ENCODE measurements around the gene NPDC1.
"Not testable (repeated sequence)": the region's sequence is repeated elsewhere in the genome, so short reads cannot be mapped to it uniquely, and the experiment has no call there.

Gene NPDC1

DNA sequence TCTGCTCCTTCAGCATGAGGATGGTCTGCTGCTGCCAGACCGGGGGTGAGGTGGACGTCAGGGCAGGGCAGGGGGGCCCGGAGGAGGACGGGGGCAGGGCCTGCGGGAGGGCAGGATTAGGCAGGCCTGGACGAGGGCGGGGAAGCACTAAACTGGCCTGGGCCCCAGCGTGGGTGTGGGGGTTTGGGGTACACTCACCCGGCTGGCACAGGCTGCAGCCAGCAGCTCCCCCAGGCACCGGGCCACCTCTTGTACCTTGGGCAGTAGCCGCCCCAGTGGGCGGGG, 18.8 kb upstream of the NPDC1 start:
- H3K9ac ChIP-seq (ENCODE audit: low read depth, low read length) = no peak overlapping the region
- peaks cover 3% of the 10 kb centered on the region; the same call in 1 of the 2 replicates for H3K4me1 ChIP-seq (ENCODE audit: insufficient read depth, low read length)
- no peaks in the 10 kb centered on the region for H3K9me3 ChIP-seq (ENCODE audit: insufficient read depth, low read depth, low read length)
- 96% methylated on average over 12 of the region's 12 CpGs for WGBS
- H3K36me3 ChIP-seq (ENCODE audit: insufficient read depth, low read length) = peaks cover 11% of the 10 kb centered on the region
- H3K27ac ChIP-seq (ENCODE audit: low read depth, low read length) = no peak overlapping the region
- H3K27me3 ChIP-seq (ENCODE audit: insufficient read depth, low read length) = peaks cover 9% of the 10 kb centered on the region; the same call in 1 of the 2 replicates
- no peak overlapping the region for H3K4me3 ChIP-seq (ENCODE audit: low read length)

DNA sequence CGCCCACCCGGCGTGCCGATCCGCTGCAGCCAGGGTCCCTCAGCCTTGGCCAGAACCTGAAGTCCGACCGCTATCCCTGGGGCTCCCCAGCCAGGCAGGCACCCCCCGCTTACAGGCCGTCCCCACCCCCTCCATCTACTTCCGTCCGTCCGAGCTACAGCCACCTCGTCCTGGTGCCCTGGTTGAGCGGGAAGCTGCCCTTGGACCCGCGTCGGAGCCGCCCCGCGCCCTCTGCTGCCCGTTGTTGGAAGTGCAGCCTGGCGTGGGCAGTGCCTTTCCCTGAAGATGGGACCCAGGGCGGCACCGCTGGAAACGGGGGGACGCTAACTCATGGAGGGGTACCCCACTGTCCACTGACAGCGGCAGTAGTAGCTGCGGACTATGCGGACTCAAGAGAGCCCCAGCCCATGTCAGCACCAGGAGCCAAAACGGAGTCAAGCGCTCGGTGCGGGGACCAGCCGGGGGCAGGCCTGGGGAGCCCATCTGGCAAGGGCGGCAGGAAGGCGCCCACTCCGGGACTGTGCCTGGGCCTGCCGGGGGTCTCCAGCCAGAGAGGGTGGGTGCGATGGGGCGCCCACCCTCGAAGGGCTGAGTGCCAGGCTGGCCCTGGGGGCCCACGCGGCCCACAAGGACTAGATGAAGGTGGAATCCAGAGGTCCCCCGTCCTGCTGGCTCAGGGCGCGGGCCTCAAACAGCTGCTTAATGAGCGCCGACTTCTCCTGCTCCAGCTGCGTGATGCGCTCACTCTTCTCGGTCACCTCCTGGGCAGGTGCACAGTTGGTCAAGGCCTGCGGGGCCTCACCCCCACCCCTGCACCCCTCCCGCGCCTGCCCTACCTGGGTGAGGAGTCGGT, 18.3 kb upstream of the NPDC1 start:
- WGBS = 65% methylated on average over 55 of the region's 55 CpGs
- Histone ChIP-seq H3K9ac (ENCODE audit: low read depth, low read length) (no peak overlapping the region), H3K36me3 (ENCODE audit: insufficient read depth, low read length) (peaks cover 11% of the 10 kb centered on the region), H3K27me3 (ENCODE audit: insufficient read depth, low read length) (peaks cover 4% of the 10 kb centered on the region; the same call in 1 of the 2 replicates), H3K27ac (ENCODE audit: low read depth, low read length) (no peak overlapping the region), H3K9me3 (ENCODE audit: insufficient read depth, low read depth, low read length) (no peaks in the 10 kb centered on the region), H3K4me3 (ENCODE audit: low read length) (no peak overlapping the region), H3K4me1 (ENCODE audit: insufficient read depth, low read length) (peaks cover 3% of the 10 kb centered on the region; the same call in 1 of the 2 replicates)

DNA sequence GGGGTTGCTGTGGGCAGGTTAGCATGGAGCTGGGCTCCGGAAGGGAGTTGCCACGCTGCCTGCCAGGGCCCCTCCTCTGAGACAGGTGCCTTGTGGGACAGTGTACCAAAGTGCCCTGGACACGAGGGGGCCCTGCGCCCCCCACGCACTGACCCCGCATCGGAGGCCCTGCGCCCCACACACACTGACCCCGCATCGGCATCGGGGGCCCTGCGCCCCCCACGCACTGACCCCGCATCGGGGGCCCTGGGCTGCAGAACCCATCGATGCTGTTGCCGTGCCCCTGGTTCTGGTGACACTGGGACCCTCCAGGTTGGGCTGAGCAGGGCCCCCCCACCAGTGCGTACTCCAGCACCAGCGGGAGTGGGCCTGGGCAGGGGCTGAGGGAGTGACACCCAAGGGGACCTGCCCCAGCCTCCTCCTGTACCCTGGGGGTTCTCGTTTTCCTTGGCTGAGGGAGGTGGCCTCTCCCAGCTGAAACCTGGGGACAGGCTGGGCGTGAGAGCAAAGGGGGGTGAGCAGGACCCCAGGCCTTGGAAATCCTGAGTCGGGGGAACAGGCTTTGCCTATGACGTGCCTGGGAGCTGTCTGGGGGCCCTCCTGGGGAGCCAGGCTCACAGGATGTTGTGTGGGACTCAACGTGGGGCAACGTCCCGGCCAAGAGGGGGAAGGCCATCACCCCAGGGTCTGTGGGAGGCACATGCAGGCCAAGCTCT, 17.5 kb upstream of the NPDC1 start:
- H3K9ac ChIP-seq (ENCODE audit: low read depth, low read length) = no peak overlapping the region
- H3K9me3 ChIP-seq (ENCODE audit: insufficient read depth, low read depth, low read length) = no peaks in the 10 kb centered on the region
- no peak overlapping the region for H3K27ac ChIP-seq (ENCODE audit: low read depth, low read length)
- no peaks in the 10 kb centered on the region for H3K27me3 ChIP-seq (ENCODE audit: insufficient read depth, low read length)
- 92% methylated on average over 26 of the region's 26 CpGs for WGBS
- peaks cover 2% of the 10 kb centered on the region; the same call in 1 of the 2 replicates for H3K4me1 ChIP-seq (ENCODE audit: insufficient read depth, low read length)
- H3K4me3 ChIP-seq (ENCODE audit: low read length) = no peak overlapping the region
- H3K36me3 ChIP-seq (ENCODE audit: insufficient read depth, low read length) = peaks cover 11% of the 10 kb centered on the region

DNA sequence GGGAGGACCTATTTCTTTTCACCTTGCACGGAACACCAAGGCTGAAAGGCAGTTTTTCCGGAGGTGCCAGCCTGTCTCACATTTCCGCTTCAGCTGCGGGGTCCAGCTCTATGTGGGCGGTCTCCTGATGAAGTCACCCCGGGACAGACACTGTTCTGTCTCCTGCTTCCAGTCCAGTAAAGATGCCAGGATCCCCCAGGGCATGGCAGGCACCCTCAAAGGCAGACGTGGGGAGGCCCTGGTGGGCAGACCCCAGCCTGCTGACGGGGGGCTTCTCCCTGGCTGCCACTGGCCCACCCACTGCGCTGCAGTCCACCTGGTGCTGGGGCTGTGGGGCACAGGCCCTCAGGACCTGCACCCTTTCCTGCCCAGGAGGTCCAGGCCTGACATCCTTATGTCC, 16.8 kb upstream of the NPDC1 start:
- not testable (repeated sequence) for H3K4me1 ChIP-seq (ENCODE audit: insufficient read depth, low read length); H3K27me3 ChIP-seq (ENCODE audit: insufficient read depth, low read length); H3K9me3 ChIP-seq (ENCODE audit: insufficient read depth, low read depth, low read length); H3K27ac ChIP-seq (ENCODE audit: low read depth, low read length); H3K9ac ChIP-seq (ENCODE audit: low read depth, low read length); H3K4me3 ChIP-seq (ENCODE audit: low read length)
- WGBS = 93% methylated on average over 6 of the region's 9 CpGs
- H3K36me3 ChIP-seq (ENCODE audit: insufficient read depth, low read length) = peaks cover 11% of the 10 kb centered on the region

DNA sequence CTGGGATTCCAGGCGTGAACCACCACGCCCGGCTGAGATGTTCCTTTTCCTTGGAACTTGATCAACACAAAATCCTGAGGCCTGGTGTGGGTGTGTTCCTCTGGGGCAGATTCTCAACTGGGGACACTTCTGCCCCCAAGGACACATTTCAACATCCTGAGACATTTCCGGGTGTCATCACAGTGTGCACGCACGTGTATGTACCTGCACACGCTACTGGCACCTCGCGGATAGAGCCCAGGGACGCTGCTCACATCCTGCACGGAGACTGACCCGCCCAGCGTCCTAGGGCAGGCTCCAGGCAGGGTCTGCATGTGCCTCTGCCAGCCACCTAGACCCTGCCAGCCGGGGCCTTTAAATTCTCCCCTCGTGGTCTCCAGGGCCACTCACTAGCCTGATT, 16.4 kb upstream of the NPDC1 start:
- no peak overlapping the region for H3K4me3 ChIP-seq (ENCODE audit: low read length)
- peaks cover 11% of the 10 kb centered on the region for H3K36me3 ChIP-seq (ENCODE audit: insufficient read depth, low read length)
- no peaks in the 10 kb centered on the region for H3K4me1 ChIP-seq (ENCODE audit: insufficient read depth, low read length)
- no peaks in the 10 kb centered on the region for H3K9me3 ChIP-seq (ENCODE audit: insufficient read depth, low read depth, low read length)
- no peak overlapping the region for H3K9ac ChIP-seq (ENCODE audit: low read depth, low read length)
- no peak overlapping the region for H3K27ac ChIP-seq (ENCODE audit: low read depth, low read length)
- 90% methylated on average over 15 of the region's 15 CpGs for WGBS
- H3K27me3 ChIP-seq (ENCODE audit: insufficient read depth, low read length) = no peaks in the 10 kb centered on the region

DNA sequence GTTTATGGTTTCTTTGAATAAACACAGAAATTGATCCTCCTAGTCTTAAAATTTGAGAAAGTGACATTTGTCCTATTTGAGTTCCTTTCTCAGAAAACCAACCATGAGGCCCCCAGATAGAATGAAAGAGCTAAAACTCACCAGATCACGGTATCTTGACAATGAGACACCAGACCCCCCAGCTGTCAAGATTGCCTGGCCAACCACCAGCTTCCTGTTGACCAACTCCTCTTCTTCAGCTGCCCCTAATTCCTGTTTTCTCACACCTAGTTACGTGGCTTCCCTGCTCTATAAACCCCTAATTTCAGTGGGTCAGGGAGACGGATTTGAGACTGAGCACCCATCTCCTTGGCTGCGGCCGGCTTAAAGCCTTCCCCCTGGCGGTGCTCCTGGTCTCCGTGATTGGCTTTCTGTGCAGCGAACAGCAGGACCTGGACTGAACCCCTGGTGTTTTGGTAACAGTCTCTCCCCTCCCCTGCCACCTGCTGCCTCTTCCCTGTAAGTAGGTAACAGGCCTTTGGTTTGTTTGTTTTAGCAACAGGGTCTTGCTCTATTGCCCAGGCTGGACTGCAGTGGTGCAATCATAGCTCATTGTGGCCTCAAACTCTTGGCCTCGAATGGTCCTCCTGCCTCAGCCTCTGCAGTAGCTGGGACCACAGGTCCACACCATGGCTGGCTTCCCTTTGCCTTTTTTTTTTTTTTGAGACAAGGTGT, 12.7 kb upstream of the NPDC1 start:
- 82% methylated on average over 9 of the region's 9 CpGs for WGBS
- no peaks in the 10 kb centered on the region for H3K9me3 ChIP-seq (ENCODE audit: insufficient read depth, low read depth, low read length)
- H3K4me1 ChIP-seq (ENCODE audit: insufficient read depth, low read length) = no peaks in the 10 kb centered on the region
- no peak overlapping the region for H3K4me3 ChIP-seq (ENCODE audit: low read length)
- no peaks in the 10 kb centered on the region for H3K36me3 ChIP-seq (ENCODE audit: insufficient read depth, low read length)
- H3K27ac ChIP-seq (ENCODE audit: low read depth, low read length) = no peak overlapping the region
- H3K27me3 ChIP-seq (ENCODE audit: insufficient read depth, low read length) = peaks cover 24% of the 10 kb centered on the region
- no peak overlapping the region for H3K9ac ChIP-seq (ENCODE audit: low read depth, low read length)

DNA sequence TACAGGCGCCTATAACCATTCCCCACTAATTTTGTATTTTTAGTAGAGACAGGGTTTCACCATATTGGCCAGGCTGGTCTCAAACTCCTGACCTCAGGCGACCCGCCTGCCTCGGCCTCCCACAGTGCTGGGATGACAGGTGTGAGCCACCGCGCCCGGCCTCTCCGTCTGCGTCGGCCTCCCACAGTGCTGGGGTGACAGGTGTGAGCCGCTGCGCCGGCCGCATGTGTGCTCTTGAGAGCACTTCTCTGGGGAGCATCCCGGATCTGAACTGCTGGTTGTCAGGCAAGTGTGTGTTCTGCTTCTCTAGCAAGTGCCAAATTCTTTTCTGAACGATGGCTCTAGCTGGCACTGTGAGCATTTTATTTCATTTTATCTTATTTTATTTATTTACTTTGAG, 11.6 kb upstream of the NPDC1 start:
- Histone ChIP-seq H3K36me3 (ENCODE audit: insufficient read depth, low read length) (no peaks in the 10 kb centered on the region), H3K27ac (ENCODE audit: low read depth, low read length) (no peak overlapping the region), H3K4me3 (ENCODE audit: low read length) (no peak overlapping the region), H3K27me3 (ENCODE audit: insufficient read depth, low read length) (peaks cover 36% of the 10 kb centered on the region), H3K9me3 (ENCODE audit: insufficient read depth, low read depth, low read length) (no peaks in the 10 kb centered on the region), H3K4me1 (ENCODE audit: insufficient read depth, low read length) (no peaks in the 10 kb centered on the region), H3K9ac (ENCODE audit: low read depth, low read length) (no peak overlapping the region)
- WGBS = 90% methylated on average over 15 of the region's 16 CpGs

DNA sequence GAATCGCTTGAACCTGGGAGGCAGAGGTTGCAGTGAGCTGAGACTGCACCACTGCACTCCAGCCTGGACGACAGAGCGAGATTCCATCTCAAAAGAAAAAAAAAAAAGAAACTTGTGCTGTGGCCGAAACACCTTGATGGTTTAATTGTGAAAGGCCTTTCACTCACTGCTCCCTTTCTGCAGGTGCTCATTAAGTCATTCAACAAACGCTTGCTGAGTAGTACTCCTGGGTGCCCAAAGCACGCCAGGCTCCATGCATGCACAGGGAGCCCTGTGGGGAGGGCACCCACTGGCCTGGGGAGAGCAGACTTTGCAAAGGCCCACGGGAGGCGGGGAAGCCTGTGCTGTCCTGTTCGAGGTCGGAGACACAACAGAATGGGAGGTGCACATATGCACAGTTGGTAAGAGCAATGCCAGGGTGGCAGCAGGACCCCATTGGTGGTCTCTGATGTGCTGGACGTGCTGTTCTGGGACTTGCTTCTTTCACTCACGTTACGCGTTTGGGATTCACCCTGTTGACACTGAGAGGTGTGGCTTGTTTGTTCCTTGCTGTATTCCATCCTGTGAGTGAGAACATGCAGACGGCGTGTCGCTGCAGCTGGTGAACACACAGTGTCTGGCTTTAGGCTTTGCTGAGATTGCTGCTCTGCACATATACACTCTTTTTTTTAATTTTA, 10.9 kb upstream of the NPDC1 start:
- no peak overlapping the region for H3K9ac ChIP-seq (ENCODE audit: low read depth, low read length)
- no peaks in the 10 kb centered on the region for H3K4me1 ChIP-seq (ENCODE audit: insufficient read depth, low read length)
- no peak overlapping the region for H3K27ac ChIP-seq (ENCODE audit: low read depth, low read length)
- WGBS = 93% methylated on average over 17 of the region's 17 CpGs
- no peak overlapping the region for H3K4me3 ChIP-seq (ENCODE audit: low read length)
- H3K27me3 ChIP-seq (ENCODE audit: insufficient read depth, low read length) = peaks cover 42% of the 10 kb centered on the region
- H3K9me3 ChIP-seq (ENCODE audit: insufficient read depth, low read depth, low read length) = no peaks in the 10 kb centered on the region
- H3K36me3 ChIP-seq (ENCODE audit: insufficient read depth, low read length) = no peaks in the 10 kb centered on the region

DNA sequence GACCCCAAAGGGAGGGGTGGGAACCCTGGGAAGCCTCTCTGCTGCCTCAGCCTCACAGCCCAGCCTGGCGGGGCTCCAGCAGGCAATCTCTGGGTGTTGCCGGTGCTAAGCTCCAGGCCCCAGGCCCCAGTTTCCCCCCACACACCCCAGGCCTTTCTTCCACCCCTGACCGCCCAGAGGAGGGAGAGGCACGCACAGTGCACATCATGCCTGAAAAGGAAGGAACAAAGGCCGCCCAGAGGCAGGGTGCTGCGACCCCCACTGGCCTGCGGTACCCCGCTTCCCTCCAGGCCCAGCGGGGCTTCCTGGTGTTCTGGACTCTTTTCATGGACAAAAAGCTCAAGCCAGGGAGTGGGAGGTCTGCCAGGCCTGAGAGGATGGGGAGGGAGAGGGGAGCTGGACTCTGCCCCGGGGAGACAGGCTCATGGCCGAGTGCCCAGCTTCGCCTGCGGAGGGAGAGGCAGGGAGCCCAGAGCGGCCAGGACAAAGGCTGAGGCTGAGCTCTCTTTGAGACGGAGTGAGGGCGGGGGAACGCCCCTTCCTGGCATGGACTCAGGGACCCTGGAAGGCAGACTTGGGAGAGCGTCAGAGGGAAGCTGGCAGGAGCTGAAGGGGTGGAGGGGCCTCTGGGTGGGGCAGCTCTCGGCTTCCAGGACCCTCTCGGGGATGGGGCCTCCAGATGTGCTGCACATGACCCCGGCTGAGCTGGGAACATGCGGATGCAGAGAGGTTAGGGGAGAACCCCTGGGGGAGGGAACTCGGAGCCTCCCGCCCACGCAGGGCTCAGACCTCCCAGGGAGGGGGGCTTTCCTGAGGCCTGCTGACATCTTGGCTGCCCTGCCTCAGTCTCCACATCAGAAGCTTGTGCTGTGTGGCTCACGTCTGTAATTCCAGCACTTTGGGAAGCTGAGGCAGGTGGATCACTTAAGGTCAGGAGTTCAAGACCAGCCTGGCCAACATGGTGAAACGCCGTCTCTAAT, 9.7 kb upstream of the NPDC1 start:
- Histone ChIP-seq H3K4me3 (ENCODE audit: low read length) (no peak overlapping the region), H3K9ac (ENCODE audit: low read depth, low read length) (no peak overlapping the region), H3K4me1 (ENCODE audit: insufficient read depth, low read length) (no peaks in the 10 kb centered on the region), H3K27me3 (ENCODE audit: insufficient read depth, low read length) (peaks cover 53% of the 10 kb centered on the region), H3K9me3 (ENCODE audit: insufficient read depth, low read depth, low read length) (no peaks in the 10 kb centered on the region), H3K36me3 (ENCODE audit: insufficient read depth, low read length) (no peaks in the 10 kb centered on the region), H3K27ac (ENCODE audit: low read depth, low read length) (no peak overlapping the region)
- 74% methylated on average over 28 of the region's 28 CpGs for WGBS

DNA sequence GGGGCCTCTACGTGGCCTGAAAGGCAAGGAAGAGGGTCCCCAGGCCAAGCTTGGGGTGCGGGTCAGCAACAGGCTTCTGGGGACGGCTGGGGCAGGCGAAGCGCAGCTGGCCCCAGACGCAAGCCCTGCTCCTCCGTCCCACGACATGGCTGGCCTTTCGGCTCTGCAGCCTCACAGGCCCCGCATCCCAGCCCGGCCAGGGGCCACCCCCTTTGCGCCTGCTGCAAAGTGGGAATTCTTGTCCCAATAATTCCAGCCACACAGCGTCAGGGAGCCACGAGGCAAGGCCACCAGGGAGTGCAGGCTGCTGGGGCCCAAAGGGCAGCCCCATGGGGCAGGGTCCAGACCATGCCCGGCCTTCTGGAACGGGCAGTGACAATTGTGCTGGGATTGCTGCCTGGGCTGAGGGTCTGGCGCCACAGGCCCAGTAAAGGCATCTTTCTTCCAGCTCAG, 9.0 kb upstream of the NPDC1 start:
- H3K4me1 ChIP-seq (ENCODE audit: insufficient read depth, low read length) = no peaks in the 10 kb centered on the region
- H3K9ac ChIP-seq (ENCODE audit: low read depth, low read length) = no peak overlapping the region; the same call in 1 of the 2 replicates
- H3K9me3 ChIP-seq (ENCODE audit: insufficient read depth, low read depth, low read length) = no peaks in the 10 kb centered on the region
- H3K36me3 ChIP-seq (ENCODE audit: insufficient read depth, low read length) = no peaks in the 10 kb centered on the region
- no peak overlapping the region for H3K27ac ChIP-seq (ENCODE audit: low read depth, low read length)
- WGBS = 90% methylated on average over 17 of the region's 17 CpGs
- H3K4me3 ChIP-seq (ENCODE audit: low read length) = no peak overlapping the region; the same call in 1 of the 2 replicates
- H3K27me3 ChIP-seq (ENCODE audit: insufficient read depth, low read length) = peaks cover 60% of the 10 kb centered on the region
